Upper lobe of left lung (tissue), 6 donors: Measurements from ENCODE around the gene SLC11A2. TPM values are rescaled to one million over a fixed set of nuclear protein-coding genes. Genes with fewer than 3 reads are reported as not detected.

Experiments used
- ATAC-seq, 2 donors: fragments of 200-7000 bp; cut with Tn5 transposase; one replicate each; pipeline ENCODE4 v1.9.1; 2022; ENCODE audit warnings: mild to moderate bottlenecking in 2 of 2, moderate library complexity in 2 of 2; ENCODE audit not compliant: low FRiP score in 2 of 2
- DNase-seq, 2 donors: peaks; one replicate each; pipeline ENCODE4 v3.0.0-alpha.2; 2019 to 2020
- H3K27ac ChIP-seq, 4 donors: fragments of 200-600 bp; sonication (generic); one replicate each; pipeline ENCODE4 v1.5.1; 2016 to 2019
- H3K27me3 ChIP-seq, 4 donors: fragments of 200-600 bp; sonication (generic); one replicate each; pipeline ENCODE4 v1.5.1; 2017 to 2019
- H3K36me3 ChIP-seq, 4 donors: fragments of 200-600 bp; sonication (generic); one replicate each; pipeline ENCODE4 v1.5.1; 2016 to 2019
- H3K4me1 ChIP-seq, 4 donors: fragments of 200-600 bp; sonication (generic); one replicate each; pipeline ENCODE4 v1.5.1; 2018 to 2019
- H3K4me3 ChIP-seq, 4 donors: fragments of 200-600 bp; sonication (generic); one replicate each; pipeline ENCODE4 v1.5.1; 2017 to 2019; ENCODE audit warnings: mild to moderate bottlenecking in 2 of 4, moderate library complexity in 1 of 4
- H3K9me3 ChIP-seq, 4 donors: fragments of 200-600 bp; sonication (generic); one replicate each; pipeline ENCODE4 v1.5.1; 2018 to 2019
- EP300 ChIP-seq, 4 donors: sonication (generic); formaldehyde crosslinking; IDR thresholded peaks; one replicate each; pipeline ENCODE4 v1.5.1; 2017; ENCODE audit warnings: antibody characterized with exemption in 4 of 4, control low read depth in 2 of 4
- POLR2A ChIP-seq, 4 donors: fragments of 450-650 bp; IDR thresholded peaks; one replicate each; pipeline ENCODE4 v1.5.1; 2016 to 2017; ENCODE audit warnings: antibody characterized with exemption in 4 of 4, mild to moderate bottlenecking in 2 of 4
- POLR2AphosphoS5 ChIP-seq, 2 donors: sonication (generic); formaldehyde crosslinking; IDR thresholded peaks; one replicate each; pipeline ENCODE4 v1.5.1; 2017; ENCODE audit warnings: antibody characterized with exemption in 2 of 2
- WGBS, 2 donors: methylation state at CpG; one replicate each; pipeline ENCODE4 v1.1.5; 2017 to 2018; 5-methylcytosine and 5-hydroxymethylcytosine counted together
- total RNA-seq, 6 donors: library from RNA; depleted of rRNA in 4 of 6; stranded (reverse); fragments of >200 nt in 4 of 6; gene quantifications; one replicate each; pipeline versions ENCODE4 v1.1.0 to v1.2.1, GENCODE V29; 2016 to 2021
- TF ChIP-seq, protein P1 (sequence below), 6 experiments: fragments of 450-650 bp in 4 of 6; fragments of 200-600 bp in 2 of 6; sonication (generic) in 2 of 6; IDR thresholded peaks; one replicate each; pipeline ENCODE4 v1.5.1; 2016 to 2019; ENCODE audit warnings: antibody characterized with exemption in 6 of 6
- donor health status: DM: no; HTN: no; CAD: no; lungs with moderate emphysema.
- donor health status: DM: no; HTN: yes; CAD: no; lungs with severe emphysema.

Gene SLC11A2
- total RNA-seq, 6 donors from 2014 or later: 67.3 to 110 (median 87.0) TPM

DNA sequence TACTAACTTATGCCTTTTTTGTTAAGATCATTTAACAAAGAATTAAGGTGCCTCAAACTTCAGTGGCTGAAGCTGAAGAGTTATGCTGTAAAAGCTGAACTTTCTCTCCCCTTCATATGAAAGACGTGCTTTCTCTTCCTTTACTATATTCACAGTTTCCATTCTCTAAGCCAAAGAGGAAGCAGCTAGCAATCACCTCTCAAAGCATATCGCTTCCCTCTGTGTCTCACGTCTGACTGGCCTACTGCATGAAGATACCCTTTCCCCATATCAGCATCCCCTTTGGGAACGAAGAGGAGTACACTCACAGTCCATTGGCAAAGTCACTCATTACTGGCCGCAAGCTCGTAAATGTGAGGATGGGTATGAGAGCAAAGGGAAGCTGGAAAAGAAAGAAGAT, 34.9 kb downstream of the SLC11A2 start:
- Histone ChIP-seq H3K9me3 (no peaks in the 10 kb centered on the region), H3K4me1 (peaks cover 0 to 5% (median 1%) of the 10 kb centered on the region in 4 donors), H3K27me3 (no peaks in the 10 kb centered on the region), H3K27ac (no peak overlapping the region), H3K4me3 (no peak overlapping the region), H3K36me3 (peaks cover 23 to 91% (median 60%) of the 10 kb centered on the region in 4 donors)
- no peak for TF ChIP-seq POLR2A (IDR thresholded peaks at IDR 0.05)
- 87 to 88% methylated on average over 6 of the region's 6 CpGs for WGBS, 2 donors
- ATAC-seq (no peak), DNase-seq (no peak)

DNA sequence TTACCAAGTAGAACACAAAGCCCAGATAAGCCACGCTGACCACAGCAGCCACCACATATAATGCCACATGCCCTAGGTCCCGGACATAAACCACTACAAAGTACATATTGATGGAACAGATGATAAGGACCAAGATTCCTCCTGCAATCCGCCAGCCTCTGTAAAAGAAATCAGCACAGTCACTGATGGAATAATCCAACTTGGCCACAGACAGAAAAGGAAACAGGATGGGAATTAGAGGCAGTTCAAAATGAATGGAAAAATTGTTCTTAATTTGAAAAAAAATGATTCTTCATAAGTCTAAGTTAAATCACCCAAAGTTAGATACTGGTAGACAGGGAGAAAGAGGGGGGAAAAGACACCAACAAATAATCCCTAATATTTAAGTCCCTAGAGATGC, 35.4 kb downstream of the SLC11A2 start:
- 81 to 88% methylated on average over 3 of the region's 3 CpGs for WGBS, 2 donors
- Histone ChIP-seq H3K36me3 (peaks cover 23 to 86% (median 56%) of the 10 kb centered on the region in 4 donors), H3K27me3 (no peaks in the 10 kb centered on the region), H3K4me3 (no peak overlapping the region), H3K9me3 (no peaks in the 10 kb centered on the region), H3K27ac (no peak overlapping the region), H3K4me1 (peaks cover 1 to 10% (median 5%) of the 10 kb centered on the region in 4 donors)
- DNase-seq (no peak), ATAC-seq (no peak)
- TF ChIP-seq EP300 (IDR thresholded peaks at IDR 0.05) (no peak), POLR2A (IDR thresholded peaks at IDR 0.05) (no peak), POLR2AphosphoS5 (IDR thresholded peaks at IDR 0.05) (no peak)
- TF ChIP-seq, protein P1, sequence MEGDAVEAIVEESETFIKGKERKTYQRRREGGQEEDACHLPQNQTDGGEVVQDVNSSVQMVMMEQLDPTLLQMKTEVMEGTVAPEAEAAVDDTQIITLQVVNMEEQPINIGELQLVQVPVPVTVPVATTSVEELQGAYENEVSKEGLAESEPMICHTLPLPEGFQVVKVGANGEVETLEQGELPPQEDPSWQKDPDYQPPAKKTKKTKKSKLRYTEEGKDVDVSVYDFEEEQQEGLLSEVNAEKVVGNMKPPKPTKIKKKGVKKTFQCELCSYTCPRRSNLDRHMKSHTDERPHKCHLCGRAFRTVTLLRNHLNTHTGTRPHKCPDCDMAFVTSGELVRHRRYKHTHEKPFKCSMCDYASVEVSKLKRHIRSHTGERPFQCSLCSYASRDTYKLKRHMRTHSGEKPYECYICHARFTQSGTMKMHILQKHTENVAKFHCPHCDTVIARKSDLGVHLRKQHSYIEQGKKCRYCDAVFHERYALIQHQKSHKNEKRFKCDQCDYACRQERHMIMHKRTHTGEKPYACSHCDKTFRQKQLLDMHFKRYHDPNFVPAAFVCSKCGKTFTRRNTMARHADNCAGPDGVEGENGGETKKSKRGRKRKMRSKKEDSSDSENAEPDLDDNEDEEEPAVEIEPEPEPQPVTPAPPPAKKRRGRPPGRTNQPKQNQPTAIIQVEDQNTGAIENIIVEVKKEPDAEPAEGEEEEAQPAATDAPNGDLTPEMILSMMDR (IDR thresholded peaks at IDR 0.05): no peak

DNA sequence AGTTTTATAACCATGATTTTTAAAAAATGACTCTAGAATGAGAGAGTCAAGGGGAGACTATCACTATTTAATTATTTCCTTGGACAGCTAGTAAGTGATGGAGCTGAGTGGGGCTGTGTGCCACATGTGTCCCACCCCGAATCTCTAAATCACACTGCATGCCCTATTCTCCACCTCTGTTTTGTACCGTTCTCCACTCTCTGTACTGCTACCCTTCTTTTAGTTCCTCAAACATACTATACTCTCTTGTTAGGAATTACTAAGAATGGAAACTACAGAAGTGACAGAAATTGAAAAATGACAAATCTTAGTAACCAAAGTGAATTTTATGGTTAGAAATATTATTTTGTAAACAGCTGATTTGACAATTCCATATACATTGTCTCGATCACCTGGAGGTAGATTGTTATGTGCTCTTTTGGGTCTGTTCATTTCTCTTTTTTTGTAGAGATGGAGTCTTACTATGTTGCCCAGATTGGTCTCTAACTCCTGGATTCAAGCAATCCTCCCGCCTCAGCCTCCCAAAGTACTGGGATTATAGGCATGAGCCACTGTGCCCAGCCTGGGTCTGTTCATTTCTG, 35.9 kb downstream of the SLC11A2 start:
- Histone ChIP-seq H3K36me3 (peaks cover 19 to 80% (median 50%) of the 10 kb centered on the region in 4 donors), H3K27me3 (no peaks in the 10 kb centered on the region), H3K4me1 (peaks cover 7 to 15% (median 9%) of the 10 kb centered on the region in 4 donors), H3K4me3 (no peak overlapping the region), H3K27ac (no peak overlapping the region), H3K9me3 (no peaks in the 10 kb centered on the region)
- ATAC-seq (no peak), DNase-seq (no peak)
- no peak for TF ChIP-seq EP300 (IDR thresholded peaks at IDR 0.05)
- no peak for TF ChIP-seq POLR2AphosphoS5 (IDR thresholded peaks at IDR 0.05)
- TF ChIP-seq, protein P1 (IDR thresholded peaks at IDR 0.05): no peak
- no peak for TF ChIP-seq POLR2A (IDR thresholded peaks at IDR 0.05)
- 89 to 95% methylated on average over 4 of the region's 4 CpGs for WGBS, 2 donors

DNA sequence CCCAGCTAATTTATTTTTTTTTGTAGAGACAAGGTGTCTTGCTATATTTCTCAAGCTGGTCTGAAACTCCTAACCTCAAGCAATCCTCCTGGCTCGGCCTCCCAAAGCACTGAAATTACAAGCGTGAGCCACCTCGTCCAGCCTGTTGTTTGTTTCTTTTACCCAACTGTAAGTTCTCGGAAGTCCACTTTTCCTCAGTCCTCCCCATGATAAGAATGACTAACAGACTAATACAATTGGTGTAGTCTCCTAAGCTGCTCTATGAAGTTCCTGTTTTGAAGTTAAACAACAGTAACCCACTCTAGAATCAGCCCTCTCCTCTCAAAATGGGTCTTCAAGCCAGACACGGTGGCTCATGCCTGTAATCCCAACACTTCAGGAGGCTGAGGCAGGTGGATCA, 37.3 kb downstream of the SLC11A2 start:
- no peak for ATAC-seq
- Histone ChIP-seq H3K4me1 (peaks cover 15 to 19% (median 19%) of the 10 kb centered on the region in 4 donors), H3K9me3 (no peaks in the 10 kb centered on the region), H3K27ac (no peak overlapping the region), H3K36me3 (peaks cover 19 to 66% (median 38%) of the 10 kb centered on the region in 4 donors), H3K27me3 (no peaks in the 10 kb centered on the region), H3K4me3 (no peak overlapping the region)
- DNase-seq: no peak
- WGBS, 2 donors: 90 to 93% methylated on average over 5 of the region's 5 CpGs
- TF ChIP-seq, protein P1 (IDR thresholded peaks at IDR 0.05): no peak
- TF ChIP-seq POLR2AphosphoS5 (IDR thresholded peaks at IDR 0.05) (no peak), POLR2A (IDR thresholded peaks at IDR 0.05) (no peak), EP300 (IDR thresholded peaks at IDR 0.05) (no peak)

DNA sequence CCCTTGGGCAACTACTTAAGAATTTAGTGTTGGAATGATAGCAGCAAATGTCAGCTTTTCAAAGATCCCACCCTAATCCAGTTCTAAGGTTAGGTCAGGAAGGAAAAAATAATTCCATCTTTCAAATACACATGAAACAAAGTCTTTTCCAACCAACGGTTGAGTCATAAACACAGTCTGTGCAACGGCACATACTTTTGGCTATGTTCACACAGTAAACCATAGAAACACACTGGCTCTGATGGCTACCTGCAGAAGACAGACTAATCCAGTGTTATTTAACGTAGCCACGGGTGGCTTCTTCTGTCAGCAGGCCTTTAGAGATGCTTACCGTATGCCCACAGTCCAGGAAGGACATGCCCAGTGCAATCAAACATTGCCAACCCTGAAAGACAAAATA, 38.1 kb downstream of the SLC11A2 start:
- no peak overlapping the region for H3K4me3 ChIP-seq
- TF ChIP-seq POLR2AphosphoS5 (IDR thresholded peaks at IDR 0.05): no peak
- no peak for TF ChIP-seq POLR2A (IDR thresholded peaks at IDR 0.05)
- ATAC-seq (no peak), DNase-seq (no peak)
- no peaks in the 10 kb centered on the region for H3K27me3 ChIP-seq
- peaks cover 15 to 19% (median 19%) of the 10 kb centered on the region in 4 donors for H3K4me1 ChIP-seq
- 83% methylated on average over 5 of the region's 5 CpGs for WGBS, 2 donors
- peaks cover 19 to 60% (median 35%) of the 10 kb centered on the region in 4 donors for H3K36me3 ChIP-seq
- no peak overlapping the region for H3K27ac ChIP-seq
- H3K9me3 ChIP-seq: no peaks in the 10 kb centered on the region
